Ectodermal cell (in vitro differentiated cells): Measurements from ENCODE around the gene LGMN.

Source experiments
- H3K27ac ChIP-seq: 2 replicates; pipeline ENCODE4 v1.7.0; 2013; ENCODE audit warnings: mild to moderate bottlenecking, low read depth, low read length; ENCODE audit not compliant: insufficient read depth, poor library complexity, severe bottlenecking
- H3K27me3 ChIP-seq: 2 replicates; pipeline ENCODE4 v1.7.0; 2013; ENCODE audit warnings: mild to moderate bottlenecking, low read length; ENCODE audit not compliant: insufficient read depth, control insufficient read depth, poor library complexity, severe bottlenecking
- H3K36me3 ChIP-seq: one replicate; pipeline ENCODE4 v1.7.0; 2013; ENCODE audit warnings: low read length; ENCODE audit not compliant: control insufficient read depth, insufficient read depth
- H3K4me1 ChIP-seq: one replicate; pipeline ENCODE4 v1.7.0; 2013; ENCODE audit warnings: low read length; ENCODE audit not compliant: control insufficient read depth, insufficient read depth
- H3K4me3 ChIP-seq: 2 replicates; pipeline ENCODE4 v1.7.0; 2013; ENCODE audit warnings: low read depth, low read length, control low read depth; ENCODE audit not compliant: insufficient read depth
- H3K9me3 ChIP-seq: 2 replicates; pipeline ENCODE4 v1.7.0; 2013; ENCODE audit warnings: mild to moderate bottlenecking, low read length, moderate library complexity; ENCODE audit not compliant: control insufficient read depth
- WGBS, 2 experiments: methylation state at CpG; one replicate each; pipeline ENCODE4 v1.1.7; 2013; ENCODE audit warnings: missing lambda C conversion rate in 2 of 2; 5-methylcytosine and 5-hydroxymethylcytosine counted together

LGMN gene

GRCh38 chr14:92729634-92730358 is 18.6 kb downstream of the LGMN start:
- Histone ChIP-seq H3K27me3 (no peaks in the 10 kb centered on the region), H3K4me1 (peaks cover 3% of the 10 kb centered on the region), H3K4me3 (no peak overlapping the region), H3K9me3 (no peaks in the 10 kb centered on the region), H3K36me3 (peaks cover 6% of the 10 kb centered on the region), H3K27ac (no peak overlapping the region)
- WGBS, 2 experiments, result 94 to 96% methylated on average over 11 to 14 of the region's 14 CpGs

- whole genome bisulfite sequencing, 2 experiments, result 91 to 92% methylated on average over 8 of the region's 8 CpGs
- H3K4me3 ChIP-seq, result no peak overlapping the region
- no peaks in the 10 kb centered on the region for H3K9me3 ChIP-seq
- H3K4me1 ChIP-seq, result peaks cover 5% of the 10 kb centered on the region
- H3K36me3 ChIP-seq, result peaks cover 6% of the 10 kb centered on the region
- no peak overlapping the region for H3K27ac ChIP-seq
- no peaks in the 10 kb centered on the region for H3K27me3 ChIP-seq
Observed at GRCh38 chr14:92728759-92729364, 19.6 kb downstream of the LGMN start.

- H3K9me3 ChIP-seq, result no peaks in the 10 kb centered on the region
- no peak overlapping the region for H3K27ac ChIP-seq
- H3K36me3 ChIP-seq, result peaks cover 6% of the 10 kb centered on the region
- no peaks in the 10 kb centered on the region for H3K27me3 ChIP-seq
- 90 to 95% methylated on average over 8 of the region's 8 CpGs for WGBS, 2 experiments
- H3K4me1 ChIP-seq, result peaks cover 5% of the 10 kb centered on the region
- H3K4me3 ChIP-seq, result no peak overlapping the region
Observed at GRCh38 chr14:92726933-92727262, 21.5 kb downstream of the LGMN start.

GRCh38 chr14:92726135-92726932 is 22.1 kb downstream of the LGMN start:
- 93 to 95% methylated on average over 12 of the region's 12 CpGs for WGBS, 2 experiments
- peaks cover 5% of the 10 kb centered on the region for H3K4me1 ChIP-seq
- H3K27me3 ChIP-seq, result no peaks in the 10 kb centered on the region
- no peaks in the 10 kb centered on the region for H3K9me3 ChIP-seq
- no peak overlapping the region for H3K4me3 ChIP-seq
- no peak overlapping the region for H3K27ac ChIP-seq
- peaks cover 1% of the 10 kb centered on the region for H3K36me3 ChIP-seq

GRCh38 chr14:92724516-92725340 is 23.7 kb downstream of the LGMN start:
- H3K27ac ChIP-seq, result no peak overlapping the region
- WGBS, 2 experiments, result 94 to 95% methylated on average over 14 of the region's 14 CpGs
- H3K36me3 ChIP-seq, result peaks cover 3% of the 10 kb centered on the region
- no peaks in the 10 kb centered on the region for H3K27me3 ChIP-seq
- H3K9me3 ChIP-seq, result no peaks in the 10 kb centered on the region
- H3K4me1 ChIP-seq, result peaks cover 5% of the 10 kb centered on the region
- no peak overlapping the region for H3K4me3 ChIP-seq

DNA sequence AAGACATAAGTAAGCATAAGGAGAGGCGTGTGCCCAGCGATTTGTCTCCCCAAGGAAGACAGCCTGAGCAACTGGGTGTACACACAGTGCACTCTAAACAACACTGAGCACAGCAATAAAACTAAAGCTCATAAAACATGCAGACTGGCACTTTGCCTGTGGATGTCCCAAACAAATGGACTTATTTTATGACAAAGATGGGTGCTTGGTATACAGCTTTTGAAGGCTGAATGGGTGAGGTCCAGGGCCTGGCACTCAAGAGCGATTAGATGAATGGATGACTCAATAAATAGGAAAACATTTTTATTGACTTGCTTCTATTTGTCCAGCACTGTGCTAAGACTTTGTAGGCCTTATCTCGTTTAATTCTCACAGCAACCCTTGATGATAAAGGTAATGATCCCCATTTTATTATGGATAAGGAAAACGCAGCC is 28.5 kb downstream of the LGMN start:
- Histone ChIP-seq H3K36me3 (peaks cover 3% of the 10 kb centered on the region), H3K4me1 (peaks cover 3% of the 10 kb centered on the region), H3K9me3 (no peaks in the 10 kb centered on the region), H3K4me3 (no peak overlapping the region), H3K27me3 (no peaks in the 10 kb centered on the region), H3K27ac (no peak overlapping the region)
- 83 to 88% methylated on average over 5 of the region's 5 CpGs for WGBS, 2 experiments

DNA sequence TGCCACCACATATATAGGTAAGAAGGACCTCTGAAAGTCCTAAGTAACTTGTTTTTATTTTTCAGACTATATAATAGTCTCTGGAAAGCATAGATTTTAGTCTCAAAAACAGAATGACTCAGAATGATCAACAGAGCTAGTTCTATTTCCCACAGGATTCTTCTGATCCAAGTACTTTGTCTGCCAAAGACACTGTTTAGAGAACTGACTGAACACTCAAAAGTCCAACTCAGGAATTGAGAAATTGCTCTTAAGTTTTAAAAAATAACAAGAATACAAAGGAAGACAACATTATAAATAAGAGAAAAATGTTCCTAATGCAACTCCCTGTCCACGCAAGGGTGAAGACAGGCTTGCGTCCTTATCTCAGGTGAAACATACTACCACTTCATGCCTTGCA is 29.0 kb downstream of the LGMN start:
- H3K27ac ChIP-seq, result no peak overlapping the region
- WGBS, 2 experiments, result 97 to 98% methylated on average over 2 of the region's 2 CpGs

DNA sequence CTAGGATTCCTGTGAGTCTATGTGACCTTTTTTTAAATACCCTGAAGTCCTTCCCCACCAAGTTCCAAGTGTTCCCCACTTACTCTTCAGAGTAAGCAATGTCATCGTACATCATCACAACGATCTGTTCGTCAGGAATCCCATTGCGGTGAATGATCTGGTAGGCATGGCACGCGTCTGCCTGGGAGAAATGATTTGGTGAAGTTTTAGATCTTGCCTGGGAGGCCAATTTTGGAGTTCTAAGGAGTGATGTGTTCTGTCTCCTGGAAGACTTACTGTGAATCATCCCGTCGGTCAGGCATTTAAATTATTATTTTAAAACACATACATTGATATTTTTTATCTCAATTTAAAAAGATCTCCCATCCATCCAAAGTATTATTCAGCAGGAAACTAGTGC is 29.8 kb downstream of the LGMN start:
- no peaks in the 10 kb centered on the region for H3K9me3 ChIP-seq
- H3K4me3 ChIP-seq, result no peak overlapping the region
- peaks cover 3% of the 10 kb centered on the region for H3K36me3 ChIP-seq
- no peaks in the 10 kb centered on the region for H3K27me3 ChIP-seq
- H3K27ac ChIP-seq, result no peak overlapping the region
- H3K4me1 ChIP-seq, result no peaks in the 10 kb centered on the region
- WGBS, 2 experiments, result 91 to 99% methylated on average over 6 to 8 of the region's 8 CpGs

More for the DNA sequence above, 29.0 kb downstream of the LGMN start:
- Histone ChIP-seq H3K4me3 (no peak overlapping the region), H3K36me3 (peaks cover 3% of the 10 kb centered on the region), H3K4me1 (no peaks in the 10 kb centered on the region), H3K9me3 (no peaks in the 10 kb centered on the region), H3K27me3 (no peaks in the 10 kb centered on the region)

GRCh38 chr14:92717571-92718042 is 30.8 kb downstream of the LGMN start:
- Histone ChIP-seq H3K9me3 (no peaks in the 10 kb centered on the region), H3K27ac (no peak overlapping the region), H3K4me3 (no peak overlapping the region), H3K36me3 (peaks cover 3% of the 10 kb centered on the region), H3K4me1 (no peaks in the 10 kb centered on the region), H3K27me3 (no peaks in the 10 kb centered on the region)
- 90 to 94% methylated on average over 11 of the region's 11 CpGs for WGBS, 2 experiments
